ENCODE data around the gene REV3L. TPM values are rescaled to one million over a fixed set of nuclear protein-coding genes. Genes with fewer than 3 reads are reported as not detected.

Gene REV3L
- total RNA-seq, 3 donors from 2014 or later (not counting 1 experiment from before 2014, with no cell fraction given) = 18.1 to 25.5 (median 22.7) TPM

GRCh38 chr6:111494951-111495635 lies 12.1 kb upstream of the REV3L start:
- Histone ChIP-seq H3K4me1 (ENCODE audit: control insufficient read depth, insufficient read depth, low read length) (no peaks in the 10 kb centered on the region), H3K9me3 (ENCODE audit: control insufficient read depth, insufficient read depth, low read length) (no peaks in the 10 kb centered on the region), H3K36me3 (ENCODE audit: control insufficient read depth, insufficient read depth, low read length) (no peaks in the 10 kb centered on the region), H3K27me3 (ENCODE audit: control insufficient read depth, insufficient read depth, low read length) (no peaks in the 10 kb centered on the region), H3K27ac (ENCODE audit: low read length) (no peak overlapping the region), H3K4me3 (ENCODE audit: low read length) (no peak overlapping the region)
- Mint-ChIP-seq H3K27ac (no peak overlapping the region), H3K9me3 (no peaks in the 10 kb centered on the region), H3K27me3 (ENCODE audit: low read depth in 2 of 2) (no peaks in the 10 kb centered on the region), H3K36me3 (no peaks in the 10 kb centered on the region), H3K4me3 (no peak overlapping the region), H3K4me1 (no peaks in the 10 kb centered on the region)
- DNase-seq (no peak), ATAC-seq (no peak)
- TF ChIP-seq CTCF (IDR thresholded peaks at IDR 0.05) = no peak
- 100% methylated on average over 1 of the region's 2 CpGs for WGBS (ENCODE audit: insufficient coverage)
- intact Hi-C loops (cut with micrococcal nuclease) = no loop called here

GRCh38 chr6:111492499-111492898 lies 9.5 kb upstream of the REV3L start:
- ATAC-seq = no peak
- H3K27ac Mint-ChIP-seq = no peak overlapping the region
- intact Hi-C loops (cut with micrococcal nuclease) = no loop called here
- TF ChIP-seq CTCF (IDR thresholded peaks at IDR 0.05) = no peak
- no peak overlapping the region for H3K4me3 Mint-ChIP-seq
- H3K4me1 Mint-ChIP-seq = peaks cover 10 to 11% of the 10 kb centered on the region in 2 donors
- Histone ChIP-seq H3K9me3 (ENCODE audit: control insufficient read depth, insufficient read depth, low read length) (no peaks in the 10 kb centered on the region), H3K27ac (ENCODE audit: low read length) (no peak overlapping the region), H3K36me3 (ENCODE audit: control insufficient read depth, insufficient read depth, low read length) (peaks cover 3% of the 10 kb centered on the region), H3K27me3 (ENCODE audit: control insufficient read depth, insufficient read depth, low read length) (no peaks in the 10 kb centered on the region), H3K4me3 (ENCODE audit: low read length) (no peak overlapping the region), H3K4me1 (ENCODE audit: control insufficient read depth, insufficient read depth, low read length) (no peaks in the 10 kb centered on the region)
- H3K9me3 Mint-ChIP-seq = no peaks in the 10 kb centered on the region
- no peaks in the 10 kb centered on the region for H3K36me3 Mint-ChIP-seq
- WGBS (ENCODE audit: insufficient coverage) = 100% methylated on average over 2 of the region's 2 CpGs
- DNase-seq = no peak
- H3K27me3 Mint-ChIP-seq (ENCODE audit: low read depth in 2 of 2) = no peaks in the 10 kb centered on the region

GRCh38 chr6:111490067-111490466 lies 7.0 kb upstream of the REV3L start:
- intact Hi-C loops (cut with micrococcal nuclease) = no loop called here
- Histone ChIP-seq H3K27me3 (ENCODE audit: control insufficient read depth, insufficient read depth, low read length) (no peaks in the 10 kb centered on the region), H3K27ac (ENCODE audit: low read length) (no peak overlapping the region), H3K4me3 (ENCODE audit: low read length) (no peak overlapping the region), H3K36me3 (ENCODE audit: control insufficient read depth, insufficient read depth, low read length) (peaks cover 3% of the 10 kb centered on the region), H3K4me1 (ENCODE audit: control insufficient read depth, insufficient read depth, low read length) (no peaks in the 10 kb centered on the region), H3K9me3 (ENCODE audit: control insufficient read depth, insufficient read depth, low read length) (no peaks in the 10 kb centered on the region)
- H3K4me3 Mint-ChIP-seq = no peak overlapping the region
- TF ChIP-seq CTCF (IDR thresholded peaks at IDR 0.05) = no peak
- no peaks in the 10 kb centered on the region for H3K27me3 Mint-ChIP-seq (ENCODE audit: low read depth in 2 of 2)
- H3K36me3 Mint-ChIP-seq = no peaks in the 10 kb centered on the region
- DNase-seq (no peak), ATAC-seq (no peak)
- H3K4me1 Mint-ChIP-seq = peaks cover 21 to 23% of the 10 kb centered on the region in 2 donors
- H3K9me3 Mint-ChIP-seq = no peaks in the 10 kb centered on the region
- 94% methylated on average over 3 of the region's 3 CpGs for WGBS (ENCODE audit: insufficient coverage)
- H3K27ac Mint-ChIP-seq = peak overlapping the region in 1 of 2 donors; percentile 17

GRCh38 chr6:111487661-111488060 lies 4.6 kb upstream of the REV3L start:
- intact Hi-C loops (cut with micrococcal nuclease) = loop anchor here (10.0 kb wide), 1 partner anchor 557 kb away; no protein-coding TSS in a partner anchor
- Mint-ChIP-seq H3K27ac (peak overlapping the region; percentile 78 to 90), H3K4me1 (peaks cover 31 to 32% of the 10 kb centered on the region in 2 donors), H3K4me3 (peak overlapping the region; percentile 49), H3K36me3 (no peaks in the 10 kb centered on the region), H3K9me3 (no peaks in the 10 kb centered on the region), H3K27me3 (ENCODE audit: low read depth in 2 of 2) (no peaks in the 10 kb centered on the region)
- DNase-seq (peak in 1 of 2 donors; percentile 68), ATAC-seq (peak; percentile 7 to 31 (median 18))
- H3K36me3 ChIP-seq (ENCODE audit: control insufficient read depth, insufficient read depth, low read length) = peaks cover 3% of the 10 kb centered on the region
- no peak overlapping the region for H3K4me3 ChIP-seq (ENCODE audit: low read length)
- H3K4me1 ChIP-seq (ENCODE audit: control insufficient read depth, insufficient read depth, low read length) = peaks cover 4% of the 10 kb centered on the region
- H3K9me3 ChIP-seq (ENCODE audit: control insufficient read depth, insufficient read depth, low read length) = no peaks in the 10 kb centered on the region
- 0% methylated on average over 1 of the region's 1 CpG for WGBS (ENCODE audit: insufficient coverage)
- H3K27ac ChIP-seq (ENCODE audit: low read length) = peak overlapping the region; percentile 62
- TF ChIP-seq CTCF (IDR thresholded peaks at IDR 0.05) = no peak
- no peaks in the 10 kb centered on the region for H3K27me3 ChIP-seq (ENCODE audit: control insufficient read depth, insufficient read depth, low read length)

Measured in natural killer cell (primary cell).